Measurements from ENCODE around the gene SMIM10L2A.

Gene SMIM10L2A

GRCh38 chrX:135435933-135436332 is 14.2 kb downstream of the SMIM10L2A start:
- H3K4me1 ChIP-seq (ENCODE audit: control insufficient read depth, insufficient read depth, low read length): no peaks in the 10 kb centered on the region
- ChIA-PET CTCF (interaction anchor here (1.1 kb wide), 1 partner anchor 139 kb away, joined by 3 read pairs; no protein-coding TSS in a partner anchor), POLR2A (no interaction called here)
- H3K27ac ChIP-seq (ENCODE audit: extremely low read depth, low read depth, low read length): no peak overlapping the region
- H3K9me3 ChIP-seq (ENCODE audit: control insufficient read depth, insufficient read depth, low read depth, low read length): peaks cover 3% of the 10 kb centered on the region; the same call in 1 of the 2 replicates
- H3K36me3 ChIP-seq (ENCODE audit: control insufficient read depth in 2 of 2, insufficient read depth in 1 of 2, low read length in 2 of 2): no peaks in the 10 kb centered on the region
- TF ChIP-seq ZNF416 (tag by site-specific recombination; IDR thresholded peaks at IDR 0.05): no peak
- no peak for TF ChIP-seq HOXC10 (CRISPR knock-in tag; IDR thresholded peaks at IDR 0.05)
- TF ChIP-seq ZNF214 (tag by site-specific recombination; IDR thresholded peaks at IDR 0.05; ENCODE audit: borderline replicate concordance): no peak
- TF ChIP-seq ZBTB6 (tag by site-specific recombination; IDR thresholded peaks at IDR 0.05): no peak
- no peak for TF ChIP-seq ZNF394 (tag by site-specific recombination; IDR thresholded peaks at IDR 0.05; ENCODE audit: borderline replicate concordance)
- no peak for TF ChIP-seq ZFP41 (tag by site-specific recombination; IDR thresholded peaks at IDR 0.05; ENCODE audit: borderline replicate concordance)
- no peak for TF ChIP-seq SP2 (tag by site-specific recombination; IDR thresholded peaks at IDR 0.05)
- TF ChIP-seq ZNF621 (tag by site-specific recombination; IDR thresholded peaks at IDR 0.05): no peak
- TF ChIP-seq KLF9 (tag by site-specific recombination; IDR thresholded peaks at IDR 0.05; ENCODE audit: low read depth): no peak
- TF ChIP-seq ZBTB44 (tag by site-specific recombination; IDR thresholded peaks at IDR 0.05): no peak
- no peak for TF ChIP-seq ZNF747 (tag by site-specific recombination; IDR thresholded peaks at IDR 0.05)
- TF ChIP-seq ZNF596 (tag by site-specific recombination; IDR thresholded peaks at IDR 0.05): no peak
- TF ChIP-seq OVOL3 (tag by site-specific recombination; IDR thresholded peaks at IDR 0.05): no peak
- TF ChIP-seq ZFP69B (tag by site-specific recombination; IDR thresholded peaks at IDR 0.05): no peak
- no peak for TF ChIP-seq KLF17 (tag by site-specific recombination; IDR thresholded peaks at IDR 0.05)
- no peak for TF ChIP-seq ZNF677 (tag by site-specific recombination; IDR thresholded peaks at IDR 0.05)
- H3K4me3 ChIP-seq (ENCODE audit: low read depth, low read length): no peak overlapping the region

- CTCF ChIA-PET: interaction anchor here (1.1 kb wide), 1 partner anchor 139 kb away, joined by 3 read pairs; no protein-coding TSS in a partner anchor
- H3K4me3 ChIP-seq (ENCODE audit: low read depth, low read length): no peak overlapping the region
- no peak overlapping the region for H3K27ac ChIP-seq (ENCODE audit: extremely low read depth, low read depth, low read length)
- POLR2A ChIA-PET: no interaction called here
- H3K36me3 ChIP-seq (ENCODE audit: control insufficient read depth in 2 of 2, insufficient read depth in 1 of 2, low read length in 2 of 2): no peaks in the 10 kb centered on the region
- H3K4me1 ChIP-seq (ENCODE audit: control insufficient read depth, insufficient read depth, low read length): no peaks in the 10 kb centered on the region
- no peak for TF ChIP-seq ZNF398 (tag by site-specific recombination; IDR thresholded peaks at IDR 0.05)
- no peak for TF ChIP-seq ZNF664 (tag by site-specific recombination; IDR thresholded peaks at IDR 0.05)
- TF ChIP-seq SETDB1 (IDR thresholded peaks at IDR 0.05; ENCODE audit: insufficient read length, low read length): no peak
- TF ChIP-seq ZNF596 (tag by site-specific recombination; IDR thresholded peaks at IDR 0.05): no peak
- TF ChIP-seq ZSCAN30 (tag by site-specific recombination; IDR thresholded peaks at IDR 0.05): no peak
- no peak for TF ChIP-seq ZBTB7A (tag by site-specific recombination; IDR thresholded peaks at IDR 0.05; ENCODE audit: low read depth)
- TF ChIP-seq ZNF621 (tag by site-specific recombination; IDR thresholded peaks at IDR 0.05): no peak
- TF ChIP-seq ZNF394 (tag by site-specific recombination; IDR thresholded peaks at IDR 0.05; ENCODE audit: borderline replicate concordance): no peak
- peaks cover 3% of the 10 kb centered on the region; the same call in 1 of the 2 replicates for H3K9me3 ChIP-seq (ENCODE audit: control insufficient read depth, insufficient read depth, low read depth, low read length)
These were observed 14.7 kb downstream of the SMIM10L2A start for GRCh38 chrX:135436456-135436855.

Measured in HEK293 (cell line).